GM12891 (cell line): ENCODE measurements around the gene NSD1.

Source experiments
- PAX5 ChIP-seq: IDR thresholded peaks from 2 replicates; pipeline ENCODE4 v1.6.1; 2011; ENCODE audit warnings: low read length, moderate library complexity, mild to moderate bottlenecking; ENCODE audit not compliant: insufficient read depth, severe bottlenecking
- POLR2A ChIP-seq: IDR thresholded peaks from 2 replicates; pipeline ENCODE4 v1.6.1; 2011; ENCODE audit warnings: low read depth, low read length, control low read depth
- POLR2AphosphoS5 ChIP-seq: IDR thresholded peaks from 2 replicates; pipeline ENCODE4 v1.6.1; 2011; ENCODE audit warnings: low read depth, low read length, control low read depth
- TAF1 ChIP-seq: IDR thresholded peaks from 2 replicates; pipeline ENCODE4 v1.6.1; 2011; ENCODE audit warnings: low read depth, low read length, control low read depth

GRCh38 chr5:177294632-177295031 is 161.1 kb downstream of the NSD1 start:
- TF ChIP-seq POLR2A (no peak), POLR2AphosphoS5 (no peak), TAF1 (no peak), PAX5 (no peak)
